K562 (cell line): ENCODE results near the gene MAD2L1BP. TPM values are rescaled to one million over a fixed set of nuclear protein-coding genes. Genes with fewer than 3 reads are reported as not detected.

Source experiments
- ATAC-seq: fragments of 200-7000 bp; cut with Tn5 transposase; 3 replicates; pipeline ENCODE4 v1.9.1; 2020; ENCODE audit warnings: moderate library complexity
- BruUV-seq: library from RNA; stranded (reverse); fragments of 400-500 nt; replicated peaks from 2 replicates; lab custom pipeline; 2021; lab: Mats Ljungman, UMichigan
- CTCF ChIA-PET: fragments of 300-600 bp; formaldehyde crosslinking; extraction: SDS; loops from one replicate; lab custom pipeline; 2021; ENCODE audit warnings: low intra/inter-chr PET ratio; lab: Yijun Ruan, JAX
- POLR2A ChIA-PET: fragments of 300-600, 350-650 bp; sonication (Branson Sonifier 250); formaldehyde crosslinking; extraction: SDS; loops from one replicate; lab custom pipeline; 2021; ENCODE audit warnings: antibody characterized with exemption, inconsistent platforms; lab: Yijun Ruan, JAX
- DNase-seq, 4 experiments: peaks; one replicate each; pipeline versions ENCODE4 v3.0.0 to v3.0.0-alpha.2; 2011 to 2018; ENCODE audit warnings: low spot score in 3 of 4, mixed read lengths in 3 of 4; ENCODE audit errors: extremely low read depth in 1 of 4
- FAIRE-seq: peaks from 2 replicates; lab custom pipeline; 2011; peaks lifted over from hg19 to GRCh38; lab: Jason Lieb, UNC
- H2AFZ ChIP-seq: 2 replicates; pipeline ENCODE4 v1.6.0; 2011; ENCODE audit warnings: low read depth, low read length, control low read depth, inconsistent platforms
- H3K27ac ChIP-seq: fragments of 200-600 bp; 3 replicates; pipeline ENCODE4 v1.8.0; 2011; ENCODE audit warnings: low read depth, mild to moderate bottlenecking, control low read depth, inconsistent platforms, low read length, moderate library complexity, mixed read lengths; ENCODE audit errors: extremely low read depth
- H3K27me3 ChIP-seq, 2 experiments: fragments of 300-600 bp in 1 of 2; 2 replicates in 1 of 2; 3 replicates in 1 of 2; pipeline versions ENCODE4 v1.6.0 to v1.8.0; 2011; ENCODE audit warnings: inconsistent platforms in 2 of 2, low read length in 2 of 2, mild to moderate bottlenecking in 1 of 2, mixed read lengths in 1 of 2, moderate library complexity in 1 of 2; ENCODE audit not compliant: control insufficient read depth in 2 of 2, insufficient read depth in 2 of 2
- H3K36me3 ChIP-seq: fragments of 300-600 bp; 3 replicates; pipeline ENCODE4 v1.8.0; 2011; ENCODE audit warnings: mild to moderate bottlenecking, low read length, inconsistent platforms; ENCODE audit not compliant: control insufficient read depth, insufficient read depth
- H3K4me1 ChIP-seq, 2 experiments: fragments of 200-600 bp in 1 of 2; replicated peaks in 1 of 2; 2 replicates in 1 of 2; 3 replicates in 1 of 2; pipeline versions ENCODE4 v1.5.1 to v1.8.0; 2011; ENCODE audit warnings: inconsistent platforms in 2 of 2, low read length in 2 of 2, mild to moderate bottlenecking in 1 of 2, mixed read lengths in 1 of 2, moderate library complexity in 1 of 2; ENCODE audit not compliant: control insufficient read depth in 2 of 2, insufficient read depth in 2 of 2
- H3K4me2 ChIP-seq: 2 replicates; pipeline ENCODE4 v1.6.1; 2011; ENCODE audit warnings: low read length, control low read depth, inconsistent platforms, mixed read lengths; ENCODE audit not compliant: insufficient read depth
- H3K4me3 ChIP-seq: fragments of 200-600 bp; sonication (generic), shearing (Covaris generic); 2 replicates; pipeline ENCODE4 v1.5.1; 2016; ENCODE audit warnings: control low read depth, inconsistent platforms
- H3K79me2 ChIP-seq: fragments of 200-600 bp; 3 replicates; pipeline ENCODE4 v1.8.0; 2011; ENCODE audit warnings: low read length, inconsistent platforms; ENCODE audit not compliant: control insufficient read depth, insufficient read depth
- H3K9ac ChIP-seq, 2 experiments: 2 replicates each; pipeline versions ENCODE4 v1.6.0 to v1.6.1; 2011; ENCODE audit warnings: low read depth in 2 of 2, low read length in 2 of 2, control low read depth in 1 of 2, inconsistent platforms in 1 of 2, mild to moderate bottlenecking in 1 of 2, mixed read lengths in 1 of 2; ENCODE audit not compliant: insufficient read depth in 1 of 2
- H3K9me1 ChIP-seq: one replicate; pipeline ENCODE4 v1.6.0; 2011; ENCODE audit warnings: inconsistent platforms, mild to moderate bottlenecking, low read length, moderate library complexity; ENCODE audit not compliant: control insufficient read depth, insufficient read depth
- H3K9me3 ChIP-seq: replicated peaks from 2 replicates; pipeline ENCODE4 v1.5.1; 2011; ENCODE audit warnings: low read depth, low read length, inconsistent platforms; ENCODE audit not compliant: control insufficient read depth, insufficient read depth
- H4K20me1 ChIP-seq: replicated peaks from 2 replicates; pipeline ENCODE4 v1.6.1; 2011; ENCODE audit warnings: low read length, inconsistent platforms, mixed read lengths; ENCODE audit not compliant: control insufficient read depth, insufficient read depth
- HDGF ChIP-seq: fragments of 450-650 bp; IDR thresholded peaks from 2 replicates; pipeline ENCODE4 v1.6.1; 2016
- HNRNPK ChIP-seq: fragments of 200-400 bp; formaldehyde crosslinking; IDR thresholded peaks from one replicate; pipeline ENCODE4 v1.6.1; 2018; ENCODE audit warnings: mild to moderate bottlenecking, low read depth, low read length; ENCODE audit not compliant: poor library complexity, severe bottlenecking
- PRPF4 ChIP-seq: fragments of 200-400 bp; formaldehyde crosslinking; IDR thresholded peaks from one replicate; pipeline ENCODE4 v1.6.1; 2017; ENCODE audit warnings: low read length, low read depth, mild to moderate bottlenecking; ENCODE audit not compliant: insufficient read depth, poor library complexity, severe bottlenecking
- RBM14 ChIP-seq: fragments of 200-400 bp; formaldehyde crosslinking; IDR thresholded peaks from 2 replicates; pipeline ENCODE4 v1.6.1; 2018; ENCODE audit warnings: low read depth, mild to moderate bottlenecking, low read length, moderate library complexity, borderline replicate concordance; ENCODE audit not compliant: insufficient read depth
- SAFB2 ChIP-seq: fragments of 200-400 bp; formaldehyde crosslinking; IDR thresholded peaks from 2 replicates; pipeline ENCODE4 v1.6.1; 2018; ENCODE audit warnings: borderline replicate concordance, low read length, low read depth, moderate library complexity; ENCODE audit not compliant: severe bottlenecking
- ZBTB7A ChIP-seq: IDR thresholded peaks from 2 replicates; pipeline ENCODE4 v1.6.1; 2011; ENCODE audit warnings: low read depth, mild to moderate bottlenecking, low read length, moderate library complexity, borderline replicate concordance; ENCODE audit not compliant: control insufficient read depth
- ZNF695 ChIP-seq: fragments of 450-650 bp; formaldehyde crosslinking; IDR thresholded peaks from 2 replicates; pipeline ENCODE4 v1.4.0; 2020; ENCODE audit warnings: mild to moderate bottlenecking, moderate library complexity
- WGBS: fragments of 100-300 bp; shearing (Covaris generic); methylation state at CpG from one replicate; pipeline ENCODE4 v1.1.6; 2016; ENCODE audit warnings: low coverage, mixed read lengths; ENCODE audit not compliant: insufficient coverage; ENCODE audit errors: missing lambda C conversion rate; 5-methylcytosine and 5-hydroxymethylcytosine counted together
- in situ Hi-C: fragments of 300-500 bp; cut with MboI; formaldehyde crosslinking; loops from 4 replicates; pipeline ENCODE4 v1.15.0; 2018; ENCODE audit warnings: inconsistent platforms, mixed read lengths
- intact Hi-C: fragments of 100-400 bp; cut with micrococcal nuclease; formaldehyde crosslinking; loops from 2 replicates; pipeline ENCODE4 v1.14.2; 2022
- polyA plus RNA-seq, 8 experiments: library from polyadenylated mRNA; depleted of rRNA in 4 of 8; stranded (reverse) in 5 of 8; unstranded in 3 of 8; fragments of >200 nt; fragmentation: Nextera tagmentation in 2 of 8; fragmentation: Illumina TruSeq in 1 of 8; extraction: Ambion mirVana in 2 of 8; extraction: Trizol in 1 of 8; gene quantifications; 2 replicates each; pipeline versions ENCODE4 v1.2.1 to v1.2.3, GENCODE V29; 2011 to 2014; ENCODE audit warnings: inconsistent platforms in 1 of 8, missing spikeins in 1 of 8
- total RNA-seq, 7 experiments: library from RNA; depleted of rRNA in 6 of 7; stranded (reverse); fragments of >200 nt in 6 of 7; fragmentation: Illumina TruSeq in 2 of 7; extraction: Trizol in 2 of 7; gene quantifications; 2 replicates each; pipeline versions ENCODE4 v1.2.1 to v1.2.3, GENCODE V29; 2011 to 2021; ENCODE audit warnings: low replicate concordance in 1 of 7
- TF ChIP-seq, protein P1 (sequence below): fragments of 250-450 bp; sonication (Bioruptor Pico); IDR thresholded peaks from 2 replicates; pipeline ENCODE4 v1.5.0; 2020; ENCODE audit warnings: mild to moderate bottlenecking, borderline replicate concordance

MAD2L1BP gene
- total and polyA plus RNA-seq, 9 of the 15 experiments (the other 6 are each of a cell fraction or from before 2014, with no cell fraction given) = 69.7 to 321 (median 111) TPM

DNA sequence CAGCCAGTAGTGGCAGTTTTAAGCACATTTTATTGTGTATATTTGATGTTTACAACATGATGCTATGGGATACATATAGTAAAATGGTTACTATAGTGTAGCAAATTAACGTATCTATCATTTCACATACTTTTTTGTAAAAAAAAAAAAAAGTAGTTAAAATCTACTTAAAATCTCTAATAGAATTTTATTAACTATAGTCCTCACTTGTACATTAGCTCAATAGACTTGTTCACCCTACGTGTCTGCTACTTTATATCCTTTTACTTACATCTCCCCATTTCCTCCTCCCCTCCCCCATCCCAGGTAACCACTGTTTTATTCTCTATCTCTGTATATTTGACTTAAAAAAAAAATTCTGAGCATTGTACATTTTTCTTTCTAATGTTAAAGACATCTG is 29.6 kb upstream of the MAD2L1BP start:
- H3K4me2 ChIP-seq = no peak overlapping the region
- H3K9me3 ChIP-seq = no peaks in the 10 kb centered on the region
- no peak overlapping the region for H2AFZ ChIP-seq
- BruUV-seq = no TSS peak
- WGBS = 96% methylated on average over 2 of the region's 2 CpGs
- H4K20me1 ChIP-seq = no peaks in the 10 kb centered on the region
- DNase-seq (no peak), ATAC-seq (no peak), FAIRE-seq (no peak)
- peaks cover 80% of the 10 kb centered on the region for H3K36me3 ChIP-seq
- in situ Hi-C loops = no loop called here
- no peak overlapping the region for H3K9ac ChIP-seq
- H3K79me2 ChIP-seq = no peaks in the 10 kb centered on the region
- ChIA-PET CTCF (no interaction called here), POLR2A (interaction anchor here (1.0 to 6.5 kb wide), 5 partner anchors 7 to 23 kb away, joined by 3 to 51 read pairs (median 4); partner anchors contain the start of gene GTPBP2)
- peaks cover 3 to 14% of the 10 kb centered on the region in 2 experiments; a peak in 4 of 5 replicates for H3K4me1 ChIP-seq
- no peak overlapping the region for H3K27ac ChIP-seq
- no peak for TF ChIP-seq ZNF695 (CRISPR knock-in tag)
- peak; percentile 53 for TF ChIP-seq HNRNPK
- intact Hi-C loops = no loop called here
- H3K27me3 ChIP-seq = no peaks in the 10 kb centered on the region
- H3K4me3 ChIP-seq = no peak overlapping the region
- no peaks in the 10 kb centered on the region for H3K9me1 ChIP-seq

DNA sequence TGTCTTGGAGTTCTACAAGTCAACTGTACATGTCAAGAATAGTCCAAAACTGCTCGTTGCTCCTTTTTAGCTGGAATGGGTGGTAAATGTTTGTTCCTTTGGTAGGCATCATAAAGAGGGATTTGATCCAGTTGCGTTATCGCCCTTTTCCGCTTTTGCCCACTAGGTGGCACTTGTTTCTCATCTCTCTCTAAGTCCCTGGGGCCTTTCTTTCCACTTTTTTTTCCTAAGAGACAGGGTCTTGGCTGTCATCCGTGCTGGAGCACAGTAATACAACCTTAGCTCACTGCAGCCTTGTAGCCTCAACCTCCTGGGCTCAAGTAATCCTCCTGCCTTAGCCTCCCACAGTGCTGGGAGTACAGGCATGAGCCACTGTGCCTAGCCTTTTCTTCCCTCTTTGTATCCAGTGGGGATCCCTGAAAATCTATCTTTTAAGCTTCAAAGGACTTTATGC is 27.3 kb upstream of the MAD2L1BP start:
- Histone ChIP-seq H4K20me1 (no peaks in the 10 kb centered on the region), H3K9me1 (no peaks in the 10 kb centered on the region), H3K4me3 (no peak overlapping the region), H3K4me1 (peaks cover 3 to 14% of the 10 kb centered on the region in 2 experiments; a peak in 4 of 5 replicates), H3K4me2 (no peak overlapping the region), H3K27ac (no peak overlapping the region; the same call in 2 of the 3 replicates), H3K27me3 (no peaks in the 10 kb centered on the region), H3K9ac (peak overlapping the region; percentile 4 to 64; a peak in 2 of 4 replicates), H3K9me3 (no peaks in the 10 kb centered on the region), H2AFZ (no peak overlapping the region), H3K79me2 (no peaks in the 10 kb centered on the region), H3K36me3 (peaks cover 75% of the 10 kb centered on the region)
- FAIRE-seq (peak; percentile 87), ATAC-seq (peak; percentile 93), DNase-seq (peak; percentile 72 to 88 (median 74))
- intact Hi-C loops = loop anchor here (1.0 to 2.0 kb wide), 3 partner anchors 59 to 470 kb away; no protein-coding TSS in a partner anchor
- in situ Hi-C loops = no loop called here
- no TSS peak for BruUV-seq
- ChIA-PET CTCF (interaction anchor here (1.0 to 2.2 kb wide), 3 partner anchors 59 to 471 kb away, joined by 8 to 9 read pairs (median 8); no protein-coding TSS in a partner anchor), POLR2A (interaction anchor here (0.7 to 6.5 kb wide), 10 partner anchors 9 to 534 kb away, joined by 3 to 53 read pairs (median 3); partner anchors contain the start of genes GTPBP2 and VEGFA)
- WGBS = 0% methylated on average over 5 of the region's 5 CpGs
- TF ChIP-seq SAFB2 (no peak), HDGF (no peak; the same call in 1 of the 2 replicates), RBM14 (no peak), ZBTB7A (no peak), PRPF4 (no peak)
- TF ChIP-seq, protein P1, sequence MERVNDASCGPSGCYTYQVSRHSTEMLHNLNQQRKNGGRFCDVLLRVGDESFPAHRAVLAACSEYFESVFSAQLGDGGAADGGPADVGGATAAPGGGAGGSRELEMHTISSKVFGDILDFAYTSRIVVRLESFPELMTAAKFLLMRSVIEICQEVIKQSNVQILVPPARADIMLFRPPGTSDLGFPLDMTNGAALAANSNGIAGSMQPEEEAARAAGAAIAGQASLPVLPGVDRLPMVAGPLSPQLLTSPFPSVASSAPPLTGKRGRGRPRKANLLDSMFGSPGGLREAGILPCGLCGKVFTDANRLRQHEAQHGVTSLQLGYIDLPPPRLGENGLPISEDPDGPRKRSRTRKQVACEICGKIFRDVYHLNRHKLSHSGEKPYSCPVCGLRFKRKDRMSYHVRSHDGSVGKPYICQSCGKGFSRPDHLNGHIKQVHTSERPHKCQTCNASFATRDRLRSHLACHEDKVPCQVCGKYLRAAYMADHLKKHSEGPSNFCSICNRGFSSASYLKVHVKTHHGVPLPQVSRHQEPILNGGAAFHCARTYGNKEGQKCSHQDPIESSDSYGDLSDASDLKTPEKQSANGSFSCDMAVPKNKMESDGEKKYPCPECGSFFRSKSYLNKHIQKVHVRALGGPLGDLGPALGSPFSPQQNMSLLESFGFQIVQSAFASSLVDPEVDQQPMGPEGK (CRISPR knock-in tag) = no peak
